CD4-positive, alpha-beta T cell treated with Interleukin-10 for 1 hour (primary cell): ENCODE measurements around the gene TRPM2.
"Not testable (repeated sequence)": the region's sequence is repeated elsewhere in the genome, so short reads cannot be mapped to it uniquely, and the experiment has no call there.

Experiments
- DNase-seq: peaks from one replicate; pipeline ENCODE4 v3.0.0-alpha.2; 2020

The TRPM2 gene

DNA sequence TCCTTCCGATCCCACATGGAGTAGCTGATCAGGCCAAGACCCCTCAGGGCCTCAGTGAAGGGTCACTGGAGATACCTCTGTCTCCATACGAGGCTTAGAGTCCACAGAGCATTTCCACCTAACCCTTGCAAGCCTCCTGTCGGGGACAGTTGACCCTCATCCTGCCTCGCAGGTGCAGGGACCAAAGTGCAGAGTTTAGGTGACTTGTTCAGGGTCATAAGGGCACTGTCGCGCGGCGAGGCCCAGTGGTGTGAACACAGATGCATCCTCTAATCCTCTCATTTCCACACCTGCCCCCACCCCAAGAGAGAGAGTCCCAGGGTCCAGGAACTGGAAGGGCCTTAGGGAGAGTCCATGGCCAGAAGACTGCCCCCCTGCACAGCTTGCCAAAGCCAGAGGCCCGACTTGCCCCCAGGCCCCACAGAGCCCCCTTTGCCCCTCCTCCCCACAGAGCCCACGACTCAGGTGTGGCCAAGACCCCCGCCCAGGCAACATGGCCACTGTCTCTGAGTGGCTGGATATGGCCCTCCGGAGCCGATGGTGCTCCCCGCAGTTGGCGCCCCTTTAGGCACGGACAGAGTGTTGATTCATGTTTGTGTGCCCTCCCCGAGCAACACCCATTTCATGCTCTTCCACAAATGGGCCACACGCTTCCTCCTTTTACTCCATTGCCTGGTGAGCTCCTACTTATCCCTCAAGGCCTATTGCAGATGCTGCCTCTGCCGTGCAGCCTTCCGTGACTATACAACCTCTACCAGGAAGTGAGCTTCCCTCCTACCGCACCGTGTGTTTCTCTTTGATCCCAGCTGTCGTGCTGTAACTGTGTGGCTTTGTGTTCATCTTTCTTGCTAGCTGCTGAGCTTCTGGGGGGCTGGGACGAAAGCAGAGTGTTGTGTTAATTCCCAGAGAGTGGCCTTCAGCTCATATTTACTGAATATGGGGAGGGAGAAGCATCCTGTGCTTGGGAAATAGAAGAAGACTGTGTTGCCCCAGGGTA lies 1.7 kb downstream of the TRPM2 start:
- DNase-seq: no peak

DNA sequence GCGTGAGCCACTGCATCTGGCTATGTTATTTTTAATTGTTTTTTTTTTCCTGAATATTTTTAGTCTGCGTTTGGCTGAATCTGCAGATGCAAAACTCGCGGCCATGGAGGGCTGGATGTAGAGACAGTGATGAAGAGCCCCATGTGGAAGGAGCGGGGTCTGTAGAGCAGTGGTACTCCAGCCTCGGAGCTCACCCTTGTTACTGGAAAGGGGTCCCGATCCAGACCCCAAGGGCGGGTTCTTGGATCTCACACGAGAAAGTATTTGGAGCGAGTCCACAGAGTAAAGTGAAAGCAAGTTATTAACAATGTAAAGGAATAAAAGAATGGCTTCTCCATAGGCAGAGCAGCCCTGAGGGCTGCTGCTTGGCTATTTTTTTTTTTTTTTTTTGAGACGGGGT lies 2.7 kb downstream of the TRPM2 start:
- no peak for DNase-seq

DNA sequence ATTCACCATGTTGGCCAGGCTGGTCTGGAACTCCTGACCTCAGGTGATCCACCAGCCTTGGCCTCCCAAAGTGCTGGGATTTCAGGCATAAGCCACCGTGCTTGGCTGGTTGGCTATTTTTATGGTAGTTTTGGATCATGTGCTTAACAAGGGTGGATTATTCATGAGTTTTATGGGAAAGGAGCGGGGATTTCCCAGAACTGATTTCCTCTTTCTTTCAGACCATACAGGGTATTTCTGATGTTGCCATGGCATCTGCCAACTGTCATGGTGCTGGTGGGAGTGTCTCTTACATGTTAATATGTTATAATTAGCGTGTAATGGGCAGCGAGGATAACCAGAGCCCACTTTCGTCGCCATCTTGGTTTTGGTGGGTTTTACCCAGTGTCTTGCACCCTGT lies 3.2 kb downstream of the TRPM2 start:
- no peak for DNase-seq

DNA sequence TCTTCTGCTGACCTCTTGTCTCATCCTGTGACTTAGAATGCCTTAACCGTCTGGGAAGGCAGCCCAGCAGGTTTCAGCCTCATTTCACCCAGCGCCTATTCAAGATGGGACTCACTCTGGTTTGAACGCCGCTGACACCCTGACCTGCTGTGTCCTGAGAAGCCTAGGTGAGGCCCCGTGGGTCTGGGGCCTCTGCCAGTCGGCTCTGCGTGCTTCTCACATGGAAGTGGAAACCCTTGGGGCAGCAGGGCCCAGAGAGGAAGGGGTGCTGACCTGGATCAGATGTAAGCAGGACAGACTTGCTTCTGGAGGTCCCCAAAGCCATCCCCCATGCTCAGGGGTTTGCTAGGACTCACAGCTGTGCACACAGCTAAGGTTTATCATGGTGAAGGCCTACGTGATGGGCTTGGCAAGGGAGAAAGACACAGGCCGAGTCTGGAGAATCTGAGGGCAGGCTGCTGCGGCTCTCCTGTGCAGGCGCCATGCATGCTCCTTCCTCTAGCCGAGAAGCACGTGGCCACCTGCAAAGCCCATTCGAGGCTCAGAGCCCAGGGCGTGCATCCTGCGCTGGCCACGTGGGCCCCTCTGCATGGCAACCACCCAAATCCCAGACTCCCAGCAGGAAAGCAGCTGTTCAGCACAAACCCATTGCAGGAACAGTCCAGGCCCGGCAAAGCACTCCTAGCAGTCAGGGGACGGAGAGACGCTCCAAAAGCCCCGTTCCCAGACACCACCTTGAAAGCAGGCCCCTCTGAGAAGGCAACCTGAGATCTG lies 3.8 kb downstream of the TRPM2 start:
- no peak for DNase-seq

DNA sequence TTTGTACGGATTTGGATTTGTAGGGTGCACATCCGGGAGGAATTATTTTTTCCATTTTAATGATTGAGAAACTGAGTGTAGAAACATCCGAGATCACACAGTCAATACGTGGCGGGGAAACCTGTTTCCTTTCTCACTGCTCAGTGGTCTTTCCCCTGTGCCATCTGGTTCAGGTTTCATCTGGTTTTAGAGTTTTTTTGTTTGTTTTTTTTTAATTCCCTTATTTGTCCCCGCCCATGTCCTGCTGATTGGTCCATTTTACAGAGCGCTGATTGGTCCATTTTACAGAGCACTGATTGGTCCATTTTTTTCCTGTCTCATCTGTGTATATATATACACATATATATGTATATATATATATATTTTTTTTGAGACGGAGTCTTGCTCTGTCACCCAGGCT lies 6.0 kb downstream of the TRPM2 start:
- no peak for DNase-seq

DNA sequence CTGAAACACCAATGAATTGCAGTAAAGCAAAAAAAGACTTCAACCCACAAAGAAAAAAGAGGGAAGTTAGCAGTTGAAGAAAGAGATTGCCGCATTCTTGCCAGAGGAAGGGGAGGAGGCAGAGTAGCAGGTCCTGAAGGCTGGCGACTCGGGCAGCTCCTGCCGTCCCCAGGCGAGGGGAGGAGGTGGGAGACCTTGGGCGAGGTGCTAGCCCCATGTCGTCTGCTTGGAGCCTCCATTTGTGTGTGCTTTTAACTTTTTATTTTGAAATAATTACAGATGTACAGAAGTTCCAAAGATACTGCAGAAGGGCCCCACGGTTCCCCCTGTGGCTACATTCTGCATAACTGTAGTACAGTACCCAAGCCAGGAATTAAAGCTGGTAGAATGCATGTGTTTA lies 6.7 kb downstream of the TRPM2 start:
- no peak for DNase-seq

DNA sequence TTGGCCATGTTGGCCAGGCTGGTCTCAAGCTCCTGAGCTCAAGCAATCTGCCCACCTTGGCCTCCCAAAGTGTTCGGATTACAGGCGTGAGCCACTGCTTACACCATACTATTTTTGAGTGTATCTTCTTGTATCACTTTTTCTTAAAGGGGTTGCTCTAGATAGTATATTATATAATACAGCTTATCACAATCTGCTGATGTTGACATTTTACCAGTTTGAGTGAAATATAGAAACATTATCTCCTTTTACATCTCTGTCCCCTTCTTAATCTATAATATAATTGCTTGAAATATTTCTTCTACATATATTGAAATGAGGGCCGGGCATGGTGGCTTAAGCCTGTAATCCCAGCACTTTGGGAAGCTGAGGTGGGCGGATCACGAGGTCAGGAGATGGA lies 8.5 kb downstream of the TRPM2 start:
- DNase-seq: not testable (repeated sequence)

DNA sequence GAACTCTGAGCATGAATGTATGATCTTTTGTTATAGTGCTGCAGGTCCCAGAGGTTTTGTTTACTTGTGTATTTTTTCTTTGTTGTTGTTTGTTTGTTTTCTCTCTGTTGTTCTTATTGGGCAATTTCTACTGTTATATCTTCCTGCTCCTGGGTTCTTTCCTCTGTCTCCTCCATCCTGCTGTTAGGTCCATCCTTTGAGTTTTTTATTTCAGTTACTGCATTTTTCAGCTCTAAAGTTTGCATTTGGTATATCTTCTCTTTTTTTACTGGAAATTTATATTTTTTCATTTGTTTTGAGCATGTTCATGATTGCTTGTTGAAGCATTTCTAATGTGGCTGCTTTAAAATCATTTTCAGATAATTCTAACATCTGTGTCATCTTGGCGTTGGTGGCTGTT lies 9.9 kb downstream of the TRPM2 start:
- DNase-seq: no peak

DNA sequence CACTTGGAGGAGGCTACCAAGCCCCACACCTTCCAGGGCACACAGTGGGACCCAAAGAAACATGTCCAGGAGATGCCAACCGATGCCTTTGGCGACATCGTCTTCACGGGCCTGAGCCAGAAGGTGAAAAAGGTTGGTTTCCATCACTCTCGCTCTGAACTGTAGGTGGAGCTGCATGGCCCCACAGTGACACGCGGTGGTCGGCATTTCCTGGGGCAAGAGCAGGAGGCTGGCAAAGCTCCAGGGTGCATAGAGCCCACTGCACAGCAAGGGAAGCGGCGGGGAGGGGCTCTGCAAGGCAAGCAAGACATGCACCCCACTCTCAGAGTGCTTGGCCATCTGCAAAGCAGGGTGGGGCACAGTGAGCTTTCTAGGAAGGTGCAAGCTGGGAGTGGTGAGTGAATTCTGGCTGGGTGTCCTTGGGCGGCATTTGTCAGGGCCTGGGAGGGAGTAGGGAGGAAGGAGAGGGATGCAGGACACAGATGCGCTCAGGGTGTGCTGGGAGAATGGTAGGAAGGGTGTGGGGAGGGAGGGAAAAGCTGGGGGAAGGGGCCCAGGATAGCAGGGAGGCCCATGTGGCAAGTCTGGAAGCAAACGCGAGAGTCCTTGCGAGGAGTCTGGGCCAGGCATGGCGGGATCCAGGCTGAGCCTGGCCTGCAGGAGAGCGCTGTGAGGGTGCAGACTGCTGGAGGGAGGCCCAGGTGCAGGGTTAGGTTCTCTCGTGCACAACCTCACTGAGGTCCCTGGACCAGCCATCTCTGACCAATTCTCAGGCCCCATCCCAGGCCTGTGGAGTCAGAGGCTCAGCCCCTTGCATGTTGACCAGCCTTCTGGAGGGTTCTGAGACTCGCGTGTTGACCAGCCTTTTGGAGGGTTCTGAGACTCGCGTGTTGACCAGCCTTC lies 11.0 kb downstream of the TRPM2 start:
- no peak for DNase-seq

DNA sequence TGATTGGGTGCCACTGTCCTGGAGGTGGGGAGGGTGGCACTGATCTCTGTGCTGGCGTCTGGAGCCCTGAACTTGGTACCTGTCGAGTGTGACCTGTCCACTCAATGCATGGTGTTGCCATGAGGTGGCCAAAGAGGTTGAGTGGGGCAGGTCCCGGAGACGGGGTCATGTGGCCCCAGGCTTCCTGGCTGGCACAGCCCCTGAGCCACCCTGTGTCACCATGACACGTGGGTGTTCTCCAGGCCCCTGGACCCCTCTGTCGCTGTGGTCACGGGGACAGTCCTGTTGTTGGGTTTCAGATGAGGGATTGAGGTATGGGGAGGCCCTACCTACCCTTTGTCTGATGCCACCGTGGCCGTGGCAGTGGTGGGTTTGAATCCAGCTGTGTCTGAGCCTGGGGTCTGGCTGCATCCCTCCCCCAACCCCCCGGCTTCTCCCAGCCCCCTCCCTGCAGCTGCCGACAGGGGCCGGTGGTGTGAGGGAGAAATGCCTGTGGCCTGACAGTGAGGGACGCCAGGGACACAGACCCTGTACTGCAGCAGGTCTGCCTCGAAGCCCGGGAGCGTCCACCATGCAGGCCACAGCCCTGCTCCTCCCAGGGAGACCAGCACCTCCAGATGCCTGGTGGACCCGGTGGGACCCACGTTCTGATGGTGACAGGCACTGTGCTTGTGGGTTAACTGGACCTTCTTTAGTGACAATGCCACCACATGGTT lies 12.0 kb downstream of the TRPM2 start:
- no peak for DNase-seq

DNA sequence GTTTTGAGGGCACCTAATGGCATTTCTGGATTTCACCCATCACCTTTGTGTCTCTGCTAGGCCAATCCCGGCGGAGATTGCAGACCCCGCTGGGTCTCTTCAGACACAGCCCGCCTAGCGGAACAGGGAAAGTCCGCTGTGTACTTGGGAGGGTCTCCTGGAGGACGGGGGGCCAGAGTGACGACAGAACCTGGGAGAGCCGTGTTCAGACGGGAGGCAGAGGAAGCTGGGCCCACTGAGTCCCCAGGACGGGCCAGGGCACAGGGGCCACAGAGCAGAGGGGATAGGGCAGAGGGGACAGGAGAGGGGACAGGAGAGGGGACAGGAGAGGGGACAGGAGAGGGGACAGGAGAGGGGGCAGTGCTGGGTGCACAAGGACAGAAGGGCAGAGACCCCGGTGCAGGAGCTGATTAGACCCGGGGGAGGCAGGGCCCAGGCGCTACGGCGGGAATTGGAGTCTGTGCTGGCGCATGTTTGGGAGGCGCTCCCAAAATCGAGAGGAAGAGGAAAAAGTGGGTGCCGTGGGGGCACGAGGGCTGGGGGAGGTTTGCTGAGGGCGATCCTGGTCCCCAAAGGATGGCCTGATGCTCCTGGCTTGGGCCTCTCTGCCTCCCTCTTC lies 12.7 kb downstream of the TRPM2 start:
- DNase-seq: no peak

DNA sequence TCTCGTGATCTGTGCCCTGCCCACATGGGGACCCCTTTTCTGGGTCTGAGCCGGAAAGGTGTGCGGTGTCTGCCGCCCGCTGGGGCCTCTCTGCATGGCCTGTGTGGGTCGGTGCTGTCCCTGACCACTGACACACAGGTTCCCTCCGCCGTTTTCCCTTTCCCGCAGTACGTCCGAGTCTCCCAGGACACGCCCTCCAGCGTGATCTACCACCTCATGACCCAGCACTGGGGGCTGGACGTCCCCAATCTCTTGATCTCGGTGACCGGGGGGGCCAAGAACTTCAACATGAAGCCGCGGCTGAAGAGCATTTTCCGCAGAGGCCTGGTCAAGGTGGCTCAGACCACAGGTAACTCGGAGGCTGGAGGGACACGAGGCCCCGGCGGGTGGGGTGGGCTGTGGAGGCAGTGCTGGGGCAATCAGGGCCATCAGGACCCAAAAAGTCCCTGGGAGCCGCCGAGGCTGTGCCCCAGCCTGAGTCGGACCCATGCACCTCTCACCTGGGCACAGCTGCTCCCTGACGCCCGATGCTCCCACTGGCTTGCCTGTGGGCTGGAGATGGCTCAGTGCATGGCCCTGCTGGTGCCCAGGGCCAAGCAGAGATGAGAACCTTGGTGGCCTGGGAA lies 13.3 kb downstream of the TRPM2 start:
- DNase-seq: no peak

DNA sequence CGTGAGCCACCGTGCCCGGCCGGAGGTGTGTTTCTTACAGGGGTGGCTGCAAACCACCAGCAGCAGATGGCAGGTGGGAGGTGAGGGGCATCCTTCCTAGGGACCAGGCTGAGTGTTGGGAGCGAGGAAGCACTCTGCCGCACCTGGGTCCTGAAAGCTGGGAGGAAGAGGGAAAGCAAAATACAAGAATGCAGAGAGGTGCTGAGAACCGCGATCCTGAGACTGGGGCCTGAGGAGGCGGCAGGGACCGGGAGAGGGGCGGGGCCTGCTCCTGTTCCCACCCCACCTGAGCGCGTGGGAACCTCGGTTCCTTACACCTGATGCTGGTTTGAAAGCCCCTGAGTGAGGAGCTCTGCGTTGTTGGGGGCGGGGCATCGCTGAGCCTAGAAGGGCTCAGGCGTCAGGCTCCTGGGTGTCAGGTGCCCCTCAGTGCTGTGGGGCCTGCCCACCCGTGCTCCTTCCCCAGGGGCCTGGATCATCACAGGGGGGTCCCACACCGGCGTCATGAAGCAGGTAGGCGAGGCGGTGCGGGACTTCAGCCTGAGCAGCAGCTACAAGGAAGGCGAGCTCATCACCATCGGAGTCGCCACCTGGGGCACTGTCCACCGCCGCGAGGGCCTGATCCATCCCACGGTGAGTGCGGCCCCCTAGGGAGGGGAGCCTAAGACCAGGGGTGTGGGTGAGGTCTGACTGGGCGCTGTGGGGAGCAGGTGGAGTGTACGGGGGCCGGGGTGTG lies 15.5 kb downstream of the TRPM2 start:
- no peak for DNase-seq

DNA sequence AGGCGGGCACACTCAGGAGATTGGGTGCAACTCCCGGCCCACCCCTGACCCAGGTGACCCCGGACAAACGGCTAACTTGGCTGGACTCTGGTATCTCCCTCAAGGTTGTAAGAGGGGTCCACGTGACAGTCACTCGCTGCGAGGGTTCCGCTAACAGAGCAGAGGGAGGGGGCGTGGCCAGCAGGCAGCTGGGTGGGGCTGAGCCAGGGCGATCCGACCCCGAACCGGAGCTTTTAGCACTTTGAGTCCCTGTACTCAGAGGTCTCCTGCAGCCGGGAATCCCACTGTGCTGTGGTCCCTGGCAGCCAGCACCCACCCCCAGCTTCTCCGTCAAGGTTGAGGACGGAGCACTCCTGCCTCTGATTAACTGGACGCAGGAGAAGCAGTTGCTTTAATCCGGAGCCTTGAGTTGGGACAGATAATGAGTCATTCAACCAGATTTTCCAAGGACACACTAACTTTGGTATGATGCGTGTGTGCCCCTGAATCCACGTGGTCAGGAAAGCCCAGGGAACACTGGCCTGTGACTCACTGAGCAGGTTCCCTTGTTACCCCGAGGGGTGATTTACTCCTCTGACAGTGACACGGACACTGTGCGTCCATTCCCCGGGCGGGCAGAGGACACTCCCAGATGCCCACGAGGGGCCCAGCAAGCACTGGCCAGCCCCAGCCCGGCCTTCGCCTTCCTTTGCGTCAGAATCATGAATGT lies 16.8 kb downstream of the TRPM2 start:
- no peak for DNase-seq

DNA sequence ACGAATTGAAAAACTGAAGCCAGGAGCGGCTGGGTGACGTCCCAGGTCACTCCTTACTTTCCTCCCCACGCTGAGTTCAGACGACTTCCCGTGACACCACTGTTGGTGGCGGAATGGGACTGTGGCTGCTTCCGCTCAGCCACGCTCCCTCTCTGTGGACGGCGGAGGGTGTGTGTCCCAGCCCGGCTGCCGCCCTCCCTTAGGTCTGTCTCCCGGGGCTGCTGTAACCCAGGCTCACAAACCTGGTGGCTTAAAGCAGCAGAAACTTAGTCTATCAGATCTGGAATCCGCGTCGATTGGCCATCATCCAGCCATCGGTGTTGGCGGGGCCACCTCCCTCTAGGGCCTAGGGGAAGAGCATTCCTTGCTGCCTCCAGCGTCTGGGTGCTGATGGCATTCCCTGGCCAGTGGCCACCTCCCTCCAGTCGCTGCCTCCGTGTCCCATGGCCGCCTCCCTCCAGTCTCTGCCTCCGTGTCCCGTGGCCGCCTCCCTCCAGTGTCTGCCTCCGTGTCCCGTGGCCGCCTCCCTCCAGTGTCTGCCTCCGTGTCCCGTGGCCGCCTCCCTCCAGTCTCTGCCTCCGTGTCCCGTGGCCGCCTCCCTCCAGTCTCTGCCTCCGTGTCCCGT lies 17.5 kb downstream of the TRPM2 start:
- no peak for DNase-seq

DNA sequence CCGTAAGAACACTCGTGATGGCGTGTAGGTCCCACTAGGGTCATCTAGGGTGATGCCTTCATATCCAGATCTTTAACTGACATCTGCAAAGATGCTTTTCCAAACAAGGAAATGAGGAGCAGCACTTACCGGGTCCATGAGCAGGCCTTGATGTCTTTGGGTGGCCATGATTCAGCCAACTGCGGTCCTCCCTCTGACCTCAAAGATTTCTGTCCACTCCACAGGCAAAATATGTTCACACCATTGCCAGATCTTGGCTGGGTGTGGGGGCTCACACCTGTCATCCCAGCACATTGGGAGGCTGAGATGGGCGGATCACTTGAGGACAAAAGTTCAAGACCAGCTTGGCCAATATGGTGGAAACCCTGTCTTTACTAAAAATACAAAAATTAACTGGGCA lies 18.2 kb downstream of the TRPM2 start:
- no peak for DNase-seq

DNA sequence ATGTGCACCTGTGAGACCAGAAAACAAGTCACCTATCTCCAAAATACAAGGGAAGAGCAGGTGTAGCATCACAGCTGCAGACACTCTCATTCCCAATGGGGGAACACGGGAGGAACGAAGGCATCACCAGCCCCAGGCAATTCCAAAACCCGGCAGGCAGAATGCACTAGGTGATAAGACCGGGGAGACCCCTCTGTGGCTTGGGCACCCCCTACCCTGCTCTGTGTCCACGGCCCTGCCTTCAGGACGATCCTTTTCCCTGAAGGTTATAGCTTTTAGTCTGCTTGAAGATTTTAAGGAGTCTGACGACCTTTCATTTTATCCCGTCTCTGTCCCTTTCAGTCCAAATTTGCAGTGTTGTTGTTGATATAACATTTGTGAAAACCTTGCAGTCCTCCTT lies 19.2 kb downstream of the TRPM2 start:
- no peak for DNase-seq

DNA sequence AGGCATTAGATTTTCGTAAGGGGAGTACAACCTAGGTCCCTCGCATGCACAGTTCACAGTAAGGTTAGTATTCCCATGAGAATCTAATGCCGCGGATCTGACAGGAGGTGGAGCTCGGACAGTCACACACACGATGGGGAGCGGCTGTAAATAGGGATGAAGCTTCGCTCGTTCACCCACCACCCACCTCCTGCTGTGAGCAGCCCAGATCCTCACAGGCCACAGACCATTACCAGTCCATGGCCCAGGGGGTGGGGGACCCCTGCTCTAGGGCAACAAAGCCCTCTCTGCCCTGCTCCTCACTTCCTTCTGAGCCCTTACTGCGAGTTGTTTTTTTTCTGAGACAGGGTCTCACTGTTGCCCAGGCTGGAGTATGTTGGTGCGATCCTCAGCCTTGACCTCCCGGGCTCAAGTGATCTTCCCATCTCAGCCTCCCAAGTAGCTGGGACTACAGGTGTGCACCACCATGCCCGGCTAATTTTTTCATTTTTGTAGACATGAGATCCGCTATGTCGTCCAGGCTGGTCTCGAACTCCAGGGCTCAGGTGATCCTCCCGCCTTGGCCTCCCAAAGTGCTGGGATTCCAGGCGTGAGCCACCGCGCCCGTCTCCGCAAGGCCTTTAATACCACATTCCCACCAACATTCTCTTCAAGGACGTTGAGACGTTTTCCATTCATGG lies 21.3 kb downstream of the TRPM2 start:
- no peak for DNase-seq

DNA sequence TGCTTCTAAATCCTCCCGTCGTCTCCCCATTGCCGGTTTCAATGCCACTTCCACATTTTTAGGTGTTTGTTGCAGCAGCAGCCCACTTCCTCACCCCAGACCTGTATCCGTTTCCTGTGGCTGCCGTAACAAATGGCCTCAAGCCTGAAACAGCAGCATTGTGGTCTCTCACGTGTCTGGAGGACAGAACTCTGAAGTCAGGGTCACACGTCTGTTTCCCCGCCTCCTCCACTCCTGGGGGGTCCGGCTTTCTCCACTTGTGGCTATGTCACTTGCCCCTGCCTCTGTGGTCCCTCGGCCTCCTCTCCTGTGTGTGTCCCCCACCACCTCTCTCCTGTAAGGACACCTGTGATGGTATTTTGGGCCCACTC lies 21.8 kb downstream of the TRPM2 start:
- peak; percentile 48 for DNase-seq
